Measurements from ENCODE around the gene BIN1.

BIN1 gene

DNA sequence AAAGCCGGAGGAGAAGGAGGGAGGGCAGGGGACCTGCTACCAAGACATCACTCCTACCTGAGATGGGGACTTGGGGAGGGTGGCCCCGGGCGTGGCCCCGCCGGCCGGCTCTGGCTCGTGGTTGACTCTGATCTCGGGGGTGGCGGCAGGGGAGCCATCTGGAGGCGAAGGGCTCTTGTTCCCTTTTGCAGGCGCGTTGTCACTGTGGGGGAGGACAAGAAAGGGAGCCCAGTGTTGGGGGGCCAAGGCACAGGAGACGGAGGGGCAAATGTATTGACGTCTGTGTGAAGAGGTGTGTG, 48.1 kb downstream of the BIN1 start:
- no peak for DNase-seq (ENCODE audit: low read depth in 1 of 2, low spot score in 1 of 2)

DNA sequence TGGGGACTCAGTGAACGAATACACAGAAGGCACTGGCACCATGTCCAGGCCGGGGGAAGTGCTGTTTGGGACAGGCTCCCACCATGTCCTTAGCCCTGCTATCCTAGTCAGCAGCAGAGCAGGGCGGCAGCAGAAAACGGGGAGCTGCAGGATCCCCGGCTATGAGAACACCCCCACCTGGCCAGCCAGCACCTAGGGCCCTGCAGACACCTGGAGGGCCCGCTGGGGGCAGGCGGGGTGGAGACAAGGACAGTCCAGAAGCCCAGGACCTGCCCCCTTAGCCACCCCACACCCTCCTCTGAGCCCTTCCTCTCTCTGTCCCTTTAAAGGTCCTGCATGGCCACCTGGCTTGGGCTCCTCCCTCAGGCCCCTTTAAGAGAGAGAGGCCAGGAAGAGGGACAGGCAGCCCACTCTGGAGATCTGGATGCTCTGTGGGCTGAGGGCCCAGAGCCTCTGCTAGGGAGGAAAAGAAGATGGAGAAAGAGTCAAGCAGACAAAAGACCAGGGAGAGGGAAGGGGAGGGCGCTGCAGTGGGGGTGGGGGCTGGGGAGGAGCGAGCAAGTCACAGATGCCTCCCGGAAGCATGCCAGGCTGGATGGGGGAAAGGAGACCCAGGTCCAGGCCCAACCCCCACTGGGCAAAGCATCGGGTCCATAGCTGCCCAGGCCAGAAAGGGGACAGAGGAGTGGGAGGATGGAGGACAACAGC, 48.6 kb downstream of the BIN1 start:
- no peak for DNase-seq (ENCODE audit: low read depth in 1 of 2, low spot score in 1 of 2)

DNA sequence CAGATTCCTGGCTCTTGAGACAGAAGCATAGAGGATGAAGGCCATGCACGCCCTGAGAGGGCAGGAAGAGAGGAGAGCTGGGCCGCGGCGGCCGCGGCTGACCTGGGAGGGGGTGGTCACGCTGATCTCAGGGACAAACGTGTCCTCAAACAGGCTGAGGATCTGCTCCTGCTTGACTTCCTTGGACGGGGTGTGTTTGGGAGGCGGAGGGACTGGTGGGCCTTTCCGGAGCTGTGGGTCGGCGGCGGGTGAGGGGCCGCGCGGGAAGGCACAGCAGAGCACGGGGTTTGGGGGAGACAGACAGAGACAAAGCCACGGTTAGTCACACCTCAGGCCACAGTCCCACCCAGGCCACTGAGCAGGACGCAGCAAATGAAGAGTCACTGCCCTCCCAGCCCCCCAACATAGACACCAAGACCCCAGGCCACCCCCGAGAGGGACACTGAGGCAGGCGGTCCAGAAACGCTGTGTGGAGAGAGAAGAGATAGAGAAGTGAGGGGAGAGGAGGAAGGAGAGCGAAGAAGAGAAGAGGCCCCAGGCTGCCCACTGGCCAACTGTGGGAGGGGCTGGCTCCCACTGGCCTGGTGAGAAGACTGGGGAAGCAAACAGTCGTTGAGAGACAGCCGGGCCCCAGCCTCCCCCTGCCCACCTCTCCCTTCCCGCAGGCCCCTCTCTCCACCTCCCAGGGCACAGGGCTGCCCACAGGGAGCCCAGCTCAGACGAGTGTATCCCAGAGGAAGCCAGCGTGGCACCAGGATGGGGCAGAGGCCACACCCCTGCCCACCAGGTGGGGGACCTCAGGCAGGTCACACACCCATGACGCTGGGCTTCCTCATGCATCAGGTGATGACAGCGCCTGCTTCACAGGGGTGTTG, 49.3 kb downstream of the BIN1 start:
- no peak for DNase-seq (ENCODE audit: low read depth in 1 of 2, low spot score in 1 of 2)

DNA sequence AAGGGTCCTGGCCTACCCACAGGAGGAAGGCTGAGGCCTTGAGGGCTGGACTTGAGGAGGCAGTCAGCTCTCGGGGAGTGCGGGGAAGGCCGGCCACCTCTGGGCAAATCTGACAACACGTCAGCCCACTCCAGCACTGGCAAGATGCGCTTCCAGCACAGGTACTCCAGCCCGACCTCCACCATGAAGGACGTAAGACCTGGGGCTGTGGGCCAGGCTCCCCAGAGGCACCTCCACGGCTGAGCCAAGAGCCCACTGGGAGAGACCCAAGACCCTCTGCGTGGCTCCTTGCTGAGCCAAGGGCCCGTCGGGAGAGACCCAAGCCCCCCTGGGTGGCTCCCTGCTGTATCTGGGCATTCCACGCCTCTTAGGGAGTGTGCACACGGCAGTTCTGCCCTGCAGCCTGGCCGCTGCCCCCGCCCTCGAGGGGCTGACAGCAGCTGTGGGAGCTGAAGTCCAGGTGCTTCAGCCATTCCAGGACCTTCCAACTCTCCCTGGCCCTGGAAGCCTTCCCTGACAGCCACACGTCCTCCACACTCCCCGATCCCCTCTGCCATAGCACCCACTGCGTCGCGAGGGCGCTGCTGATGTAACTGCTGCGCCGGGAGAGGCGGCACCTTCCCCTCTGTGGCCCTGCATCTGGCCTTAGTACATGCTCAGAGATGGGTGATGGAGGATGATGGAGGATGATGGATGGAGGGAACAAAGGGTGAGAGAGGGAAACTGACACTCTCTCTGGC, 50.2 kb downstream of the BIN1 start:
- DNase-seq (ENCODE audit: low read depth in 1 of 2, low spot score in 1 of 2) = no peak

DNA sequence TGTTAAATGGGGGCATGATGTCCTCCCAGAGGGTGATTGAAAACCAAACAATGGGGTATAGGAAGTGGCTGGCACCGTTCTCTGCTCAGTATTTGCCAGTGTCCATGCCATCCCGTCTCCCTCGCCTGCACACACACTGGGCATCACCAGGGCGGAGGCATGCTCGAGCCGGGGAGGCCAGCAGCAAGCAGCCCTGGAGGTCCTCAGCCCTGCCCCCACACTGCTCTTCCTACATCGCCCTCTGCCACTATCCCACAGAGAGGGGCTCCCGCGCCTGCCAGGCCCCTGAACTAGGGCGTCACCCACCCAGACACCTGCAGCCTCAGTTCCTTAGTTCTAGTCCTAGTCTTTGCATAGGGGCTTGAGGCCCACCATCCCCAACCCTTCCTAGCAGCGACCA, 50.9 kb downstream of the BIN1 start:
- no peak for DNase-seq (ENCODE audit: low read depth in 1 of 2, low spot score in 1 of 2)

DNA sequence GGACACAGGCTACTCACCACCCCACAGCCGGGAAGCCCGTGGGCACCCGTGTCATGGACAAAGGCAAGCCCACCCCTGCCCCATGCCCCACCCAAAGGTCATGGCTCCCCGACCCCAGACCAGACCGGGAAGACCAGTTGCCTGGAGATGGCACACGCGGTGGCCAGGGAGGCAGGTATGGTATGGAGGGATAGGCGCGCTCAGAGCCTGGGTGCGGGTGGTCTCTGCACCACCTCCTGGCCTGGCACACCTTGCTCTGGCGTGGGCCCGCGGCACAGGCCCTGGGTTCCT, 51.2 kb downstream of the BIN1 start:
- DNase-seq (ENCODE audit: low read depth in 1 of 2, low spot score in 1 of 2) = no peak

DNA sequence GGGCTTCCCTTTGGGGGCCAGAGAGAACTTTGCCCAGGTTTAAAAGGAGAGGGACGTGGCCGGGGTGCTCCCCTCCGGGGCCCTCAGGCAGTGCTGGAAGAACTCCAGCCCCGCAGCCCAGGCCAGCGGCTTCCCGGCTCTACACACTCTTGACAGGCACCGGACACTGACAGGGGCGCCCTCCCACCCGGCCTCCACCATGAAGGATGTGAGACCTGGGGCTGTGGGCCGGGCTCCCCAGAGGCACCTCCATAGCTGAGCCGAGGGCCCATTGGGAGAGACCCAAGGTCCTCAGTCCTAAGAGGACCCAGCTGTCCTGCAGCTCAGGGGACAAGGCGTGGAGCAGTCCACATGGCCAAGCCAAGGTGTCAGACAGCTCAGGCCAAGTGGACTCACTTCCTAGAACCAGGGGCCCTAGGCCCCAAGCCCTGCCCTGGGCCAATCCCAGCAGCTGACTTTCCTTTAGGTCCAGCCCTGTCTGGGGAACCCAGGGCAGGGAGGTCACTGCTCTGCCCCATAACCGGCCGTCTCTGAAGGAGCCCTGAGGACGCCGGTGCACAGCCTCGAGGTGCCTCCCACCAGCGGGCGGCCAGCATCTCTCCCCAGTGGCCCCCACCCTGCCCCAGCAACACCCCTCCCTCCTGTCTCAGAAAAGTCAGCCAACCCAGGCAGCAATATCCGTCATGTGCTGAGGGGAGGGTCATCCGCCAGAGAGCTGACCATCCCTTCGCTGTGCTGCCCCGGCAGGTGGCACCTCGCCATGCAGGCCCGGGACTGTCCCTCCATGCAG, 51.8 kb downstream of the BIN1 start:
- no peak for DNase-seq (ENCODE audit: low read depth in 1 of 2, low spot score in 1 of 2)

DNA sequence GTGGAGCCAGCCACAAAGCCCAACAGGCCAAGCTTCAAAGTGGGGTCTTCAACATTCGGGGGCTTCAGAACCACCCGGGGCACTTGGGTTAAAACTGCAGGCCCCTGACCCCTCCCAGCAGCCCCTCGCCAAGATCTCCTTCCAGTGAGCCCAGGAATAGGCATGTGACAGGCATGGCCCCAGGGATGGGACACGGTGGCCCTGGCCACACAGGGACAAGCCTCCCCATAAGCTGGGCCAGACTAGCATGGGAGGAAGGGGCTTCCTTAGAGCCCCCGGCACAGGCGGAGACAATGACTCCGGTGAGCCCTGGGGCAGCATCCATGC, 52.4 kb downstream of the BIN1 start:
- no peak for DNase-seq (ENCODE audit: low read depth in 1 of 2, low spot score in 1 of 2)

DNA sequence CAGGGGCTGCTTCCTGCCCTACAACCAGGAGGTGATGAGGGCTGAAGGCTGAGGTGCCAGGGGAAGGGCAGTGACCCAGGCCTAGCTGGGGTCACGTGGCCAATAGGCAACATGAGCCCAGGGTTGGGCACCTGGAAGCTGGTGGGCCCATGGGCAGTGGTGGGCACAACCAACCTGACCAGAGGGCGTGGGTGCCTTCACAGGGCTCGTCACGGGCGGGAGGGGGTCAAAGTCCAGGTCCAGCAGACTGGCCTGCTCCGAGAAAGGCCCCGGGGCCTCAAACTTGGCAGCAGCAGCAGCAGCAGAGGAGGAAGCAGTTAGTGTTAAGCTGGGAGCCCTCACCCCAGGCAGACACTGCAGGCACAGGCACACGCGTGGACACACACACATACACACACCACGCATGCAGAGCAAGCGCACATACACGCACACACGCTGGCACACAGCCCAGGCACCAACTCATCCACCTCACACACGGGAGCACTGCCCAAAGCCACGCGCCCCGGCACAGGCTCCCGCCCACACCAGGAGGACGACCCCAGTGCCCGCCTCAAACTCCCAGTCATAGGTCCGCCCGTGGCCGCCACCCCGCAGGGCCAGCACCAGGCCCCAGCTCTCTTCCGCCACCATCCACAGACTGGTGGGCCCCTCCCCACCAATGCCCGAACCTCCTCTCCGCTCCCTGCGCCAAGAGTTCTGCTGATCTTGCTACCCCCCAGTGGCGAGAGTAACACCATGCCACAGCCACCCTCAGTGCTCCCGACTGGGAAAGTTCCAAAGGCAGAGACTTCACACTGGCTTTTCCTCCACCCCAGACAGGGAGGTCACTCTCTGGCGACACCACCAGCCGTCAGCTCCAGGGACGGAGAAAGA, 53.0 kb downstream of the BIN1 start:
- DNase-seq (ENCODE audit: low read depth in 1 of 2, low spot score in 1 of 2) = no peak

DNA sequence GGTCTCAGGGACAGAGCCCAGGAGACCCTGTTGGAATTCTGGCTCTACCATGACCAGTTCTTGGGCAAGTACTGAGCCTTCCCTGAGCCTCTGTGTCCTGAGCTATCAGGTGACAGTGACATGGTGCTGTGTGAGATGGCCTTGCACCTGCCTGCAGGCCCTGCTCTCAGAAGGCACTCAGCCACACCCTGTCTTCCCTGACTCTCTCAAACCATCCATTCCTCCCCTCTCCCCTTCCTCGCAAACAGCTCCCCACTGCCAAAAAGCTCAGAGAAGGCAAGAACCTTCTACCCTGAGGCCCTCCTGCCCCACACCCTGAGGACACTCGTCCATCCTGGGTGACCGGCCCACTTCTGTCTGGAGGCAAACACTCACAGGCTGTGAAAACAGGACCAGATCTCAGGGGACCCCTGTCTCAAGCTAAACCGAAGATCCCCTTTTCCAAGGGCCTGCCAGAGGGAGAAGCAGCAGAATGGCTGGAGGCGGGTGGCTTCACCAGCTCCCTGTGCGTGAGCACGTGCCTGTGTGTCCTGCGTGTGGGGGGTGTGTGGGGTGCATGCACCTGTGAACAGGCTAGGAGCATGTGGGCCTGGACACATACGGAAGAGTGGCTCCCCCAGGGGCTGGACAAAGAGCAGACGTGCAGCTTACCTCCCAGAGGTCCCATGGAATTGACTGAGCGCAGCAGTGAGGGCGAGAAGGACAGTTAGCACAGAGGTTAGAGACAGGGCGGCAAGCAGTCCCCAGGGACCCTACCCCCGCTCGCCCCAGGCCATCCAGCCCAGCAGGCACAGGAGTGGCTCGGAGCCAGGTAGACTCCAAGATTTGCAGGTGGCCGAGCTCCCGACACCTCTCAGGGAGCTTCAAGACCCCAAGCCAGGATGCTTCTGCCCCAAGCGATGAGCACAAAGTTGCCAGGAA, 53.9 kb downstream of the BIN1 start:
- no peak for DNase-seq (ENCODE audit: low read depth in 1 of 2, low spot score in 1 of 2)

DNA sequence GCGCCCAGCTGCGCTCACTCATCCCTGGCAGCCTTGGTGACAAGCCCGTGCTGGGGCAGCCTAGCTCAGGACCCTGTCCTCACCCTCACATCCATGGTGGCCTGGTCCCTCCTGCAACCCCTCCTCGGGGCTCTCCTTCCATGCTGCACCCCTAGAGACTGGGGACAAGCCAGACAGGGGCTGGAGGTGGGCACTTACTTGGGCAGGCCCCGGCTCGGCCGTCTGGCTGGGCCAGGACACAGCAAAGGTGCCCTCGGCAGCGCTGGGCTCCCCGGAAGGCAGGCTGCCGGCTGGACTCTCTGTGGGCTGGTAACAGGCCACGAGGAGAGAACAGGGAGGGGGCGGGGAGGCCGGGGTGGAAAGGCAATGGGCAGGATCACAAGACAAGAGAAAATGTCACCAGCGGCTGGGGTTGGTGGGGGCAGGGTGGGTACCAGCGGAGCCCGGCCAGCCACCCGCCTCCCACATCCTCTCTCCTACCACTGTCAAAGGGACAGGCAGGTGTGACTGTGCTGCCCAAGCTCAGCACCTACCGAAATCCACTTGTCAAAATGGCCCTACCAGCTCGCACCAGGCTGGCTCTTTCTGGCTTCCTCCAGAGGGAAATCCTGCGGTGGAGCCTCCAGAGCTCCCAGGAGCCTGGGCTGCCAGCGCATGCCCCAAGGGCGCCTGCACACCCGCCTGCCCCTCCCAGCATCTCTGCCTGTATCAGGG, 54.7 kb downstream of the BIN1 start:
- no peak for DNase-seq (ENCODE audit: low read depth in 1 of 2, low spot score in 1 of 2)

DNA sequence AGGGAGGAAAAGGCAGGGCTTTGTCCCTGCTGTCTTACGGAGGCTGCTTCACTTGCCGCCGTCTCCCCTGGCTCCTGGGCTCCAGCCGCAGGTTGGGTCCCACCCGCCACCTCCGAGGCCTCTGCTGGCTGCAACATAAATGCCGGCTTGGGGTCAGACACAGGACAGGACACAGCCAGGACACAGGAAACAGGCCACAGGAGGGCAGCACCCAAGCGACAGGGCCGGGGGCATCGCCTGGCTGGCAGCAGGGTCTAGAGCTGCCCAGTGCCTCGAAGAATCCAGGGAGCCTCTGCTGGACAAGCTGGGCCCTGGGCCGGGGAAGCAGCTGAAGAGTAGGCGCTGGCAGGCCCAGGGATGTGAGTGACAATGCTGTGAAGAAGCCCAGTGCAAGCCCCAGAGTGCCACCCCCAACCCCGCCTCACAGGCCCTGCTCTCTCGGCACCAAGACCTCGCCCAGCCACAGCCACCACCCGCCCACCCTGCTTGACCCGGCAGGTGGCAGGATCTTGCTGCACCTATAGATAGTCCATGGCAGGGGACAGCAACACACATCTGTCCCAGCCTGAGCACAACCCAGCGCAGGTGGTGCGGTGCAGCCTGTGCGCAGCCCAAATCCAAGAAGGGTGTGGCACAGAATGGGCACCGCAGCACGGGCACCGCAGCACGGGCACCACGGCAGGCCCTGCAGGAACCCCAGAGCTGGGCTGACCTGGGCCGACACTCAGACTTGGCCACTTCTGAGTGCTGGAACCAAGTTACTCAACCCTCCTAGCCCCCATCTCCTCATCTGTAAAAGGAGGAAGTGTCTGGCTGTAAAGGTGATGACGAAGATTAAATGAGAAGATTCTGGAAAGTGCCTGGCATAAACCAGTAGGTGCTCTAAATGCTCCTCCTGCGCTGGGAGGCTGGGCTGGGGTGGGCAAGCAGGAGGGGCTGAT, 55.6 kb downstream of the BIN1 start:
- DNase-seq (ENCODE audit: low read depth in 1 of 2, low spot score in 1 of 2) = no peak

DNA sequence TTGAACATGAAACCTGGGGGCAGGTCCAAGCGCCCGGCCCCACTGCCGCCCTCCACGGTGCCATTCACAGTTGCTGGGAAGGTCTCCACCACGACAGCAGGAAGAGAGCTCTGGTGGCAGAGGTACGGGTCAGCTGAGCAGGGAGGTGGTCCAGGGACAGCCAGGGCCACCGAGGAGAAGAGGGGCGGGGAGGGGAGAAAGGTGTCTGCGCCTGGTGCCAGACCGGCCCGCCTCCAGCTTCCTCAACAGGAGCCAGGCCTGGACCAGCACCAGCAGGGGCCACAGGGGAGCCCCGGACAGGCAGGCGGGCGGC, 56.2 kb downstream of the BIN1 start:
- DNase-seq (ENCODE audit: low read depth in 1 of 2, low spot score in 1 of 2) = no peak

DNA sequence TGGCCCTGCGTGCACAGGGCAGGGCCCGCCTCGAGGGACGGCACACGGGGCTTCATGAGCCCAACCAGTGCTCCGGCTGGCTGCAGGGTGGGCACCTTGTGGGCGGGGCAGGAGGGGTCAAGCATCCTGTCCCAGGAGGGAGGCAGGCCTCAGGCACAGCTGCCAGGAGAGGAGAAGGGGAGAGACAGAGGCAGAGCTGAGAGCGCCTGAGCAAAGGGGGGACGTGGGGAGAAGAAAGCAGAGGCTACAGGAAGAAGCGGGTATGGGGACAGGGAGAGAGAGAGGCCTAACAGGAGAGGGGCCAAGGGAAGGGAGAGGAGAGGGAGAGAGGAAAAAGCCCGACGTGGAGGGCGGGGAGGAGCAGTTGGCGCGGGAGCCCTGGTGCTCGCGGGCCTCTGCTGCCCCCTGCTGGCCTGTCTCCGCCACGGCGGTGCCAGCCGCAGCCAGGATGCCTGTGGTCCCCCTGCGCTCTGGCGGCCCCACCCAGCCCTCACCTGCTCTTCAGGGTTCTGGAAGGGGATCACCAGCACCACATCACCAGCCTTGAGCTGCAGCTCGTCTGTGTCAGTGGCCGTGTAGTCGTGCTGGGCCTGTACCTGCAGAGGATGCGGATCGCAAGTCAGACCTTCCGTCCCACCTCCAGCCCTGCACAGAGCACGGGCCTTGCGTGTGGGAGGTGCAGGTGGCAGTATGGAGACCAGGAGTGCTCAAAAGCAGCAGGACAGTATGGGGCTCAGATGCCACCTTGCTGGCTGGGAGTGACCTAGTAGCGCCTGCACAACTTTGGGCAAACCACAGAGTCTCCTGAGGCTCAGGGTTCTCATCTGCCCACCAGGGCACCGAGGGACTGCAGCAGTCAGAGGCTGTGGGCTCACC, 56.8 kb downstream of the BIN1 start:
- peak in 1 of 2 donors; percentile 60 for DNase-seq (ENCODE audit: low read depth in 1 of 2, low spot score in 1 of 2)

DNA sequence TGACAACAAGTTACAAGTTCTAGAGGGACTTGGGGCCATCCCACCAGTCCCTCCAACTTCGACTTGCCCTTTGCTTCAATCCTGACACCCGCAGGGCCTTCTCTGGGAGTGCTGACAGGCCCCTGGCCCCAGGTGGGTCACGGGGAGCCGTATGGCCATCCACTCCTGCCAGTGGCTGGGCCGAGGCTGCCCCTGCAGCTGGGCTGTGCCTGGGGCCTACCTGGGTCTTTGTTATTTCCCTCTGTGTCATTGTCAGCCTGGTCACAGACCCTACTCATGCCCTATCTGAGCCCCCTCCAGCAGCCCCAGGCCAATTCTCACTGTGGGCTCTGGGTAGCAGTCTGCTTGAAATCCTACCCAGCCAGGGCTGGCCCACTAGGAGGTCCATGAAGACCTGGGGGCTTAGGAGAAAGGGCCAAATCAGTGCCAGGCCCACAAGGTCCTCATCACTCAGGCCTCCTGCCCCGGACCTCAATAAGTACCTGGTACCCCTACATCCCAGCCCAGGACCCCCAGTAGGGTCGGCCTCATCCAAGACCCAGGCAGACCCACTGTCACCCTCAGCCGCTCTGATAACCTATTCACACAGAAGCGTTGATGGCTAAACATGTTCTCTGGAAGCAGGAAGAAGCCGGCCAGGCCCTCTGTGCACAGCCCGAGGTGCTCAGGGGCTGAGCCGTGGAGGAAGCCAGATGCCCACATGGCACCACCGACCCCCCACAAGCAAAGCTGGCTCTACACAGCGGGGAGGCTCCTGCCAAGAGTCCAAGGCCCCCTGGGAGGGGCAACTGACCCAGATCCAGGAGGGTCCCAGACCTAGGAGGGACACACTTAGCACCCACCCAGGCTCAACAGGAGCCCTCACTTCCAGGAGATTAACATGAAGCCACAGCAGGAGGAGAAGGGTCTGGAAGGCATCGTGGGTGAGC, 57.7 kb downstream of the BIN1 start:
- no peak for DNase-seq (ENCODE audit: low read depth in 1 of 2, low spot score in 1 of 2)

DNA sequence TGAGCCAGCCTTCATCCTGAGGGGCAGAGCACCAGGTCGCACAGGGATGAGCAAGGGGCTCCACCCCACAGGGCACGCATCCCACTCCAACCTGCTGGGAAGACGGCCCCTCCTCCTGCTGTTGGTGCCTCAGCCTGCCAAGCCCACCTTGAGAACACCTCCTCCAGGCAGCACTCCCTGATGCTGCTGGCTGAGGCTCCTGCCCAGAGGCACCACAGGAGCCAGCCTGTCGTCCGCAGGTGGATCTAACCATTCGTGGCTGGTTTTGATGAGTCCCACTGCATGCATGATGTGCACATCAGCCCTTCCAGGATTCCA, 58.4 kb downstream of the BIN1 start:
- no peak for DNase-seq (ENCODE audit: low read depth in 1 of 2, low spot score in 1 of 2)
